ENCODE measurements around the gene RASSF4.

Gene RASSF4

GRCh38 chr10:44947371-44948152, 12.0 kb upstream of the RASSF4 start (continued):
- TF ChIP-seq ZNF148 (tag by site-specific recombination; IDR thresholded peaks at IDR 0.05; ENCODE audit: borderline replicate concordance) (no peak), ZBTB11 (tag by site-specific recombination; conservative IDR thresholded peaks at IDR 0.05; ENCODE audit: low read depth) (no peak), ZNF488 (tag by site-specific recombination; IDR thresholded peaks at IDR 0.05) (no peak), GLI2 (tag by site-specific recombination; IDR thresholded peaks at IDR 0.05; ENCODE audit: borderline replicate concordance, low read depth) (no peak), SP3 (tag by site-specific recombination; IDR thresholded peaks at IDR 0.05) (no peak), ZEB2 (tag by site-specific recombination; IDR thresholded peaks at IDR 0.05) (no peak)

GRCh38 chr10:44948642-44949041, 11.0 kb upstream of the RASSF4 start:
- ChIA-PET CTCF (interaction anchor here (0.6 to 1.9 kb wide), 3 partner anchors 16 to 59 kb away, joined by 3 to 5 read pairs (median 4); no protein-coding TSS in a partner anchor), POLR2A (no interaction called here)
- Histone ChIP-seq H3K9me3 (ENCODE audit: control insufficient read depth, insufficient read depth, low read depth, low read length) (no peaks in the 10 kb centered on the region), H3K4me1 (ENCODE audit: control insufficient read depth, insufficient read depth, low read length) (peaks cover 3% of the 10 kb centered on the region), H3K36me3 (ENCODE audit: control insufficient read depth in 2 of 2, insufficient read depth in 1 of 2, low read length in 2 of 2) (no peaks in the 10 kb centered on the region), H3K27ac (ENCODE audit: extremely low read depth, low read depth, low read length) (no peak overlapping the region), H3K4me3 (ENCODE audit: low read depth, low read length) (no peak overlapping the region)
- TF ChIP-seq ZFP69B (tag by site-specific recombination; IDR thresholded peaks at IDR 0.05) (no peak), ZSCAN4 (tag by site-specific recombination; IDR thresholded peaks at IDR 0.05) (no peak), ZNF639 (tag by site-specific recombination; IDR thresholded peaks at IDR 0.05) (no peak), ZNF398 (tag by site-specific recombination; IDR thresholded peaks at IDR 0.05) (no peak), ZNF549 (tag by site-specific recombination; IDR thresholded peaks at IDR 0.05) (no peak), REST (tag by site-specific recombination; IDR thresholded peaks at IDR 0.05) (no peak), AEBP2 (tag by site-specific recombination; IDR thresholded peaks at IDR 0.05; ENCODE audit: borderline replicate concordance) (no peak), HOXD13 (CRISPR knock-in tag; IDR thresholded peaks at IDR 0.05; ENCODE audit: borderline replicate concordance) (no peak), ZNF521 (tag by site-specific recombination; IDR thresholded peaks at IDR 0.05) (no peak), GLI2 (tag by site-specific recombination; IDR thresholded peaks at IDR 0.05; ENCODE audit: borderline replicate concordance, low read depth) (no peak), ZNF157 (tag by site-specific recombination; IDR thresholded peaks at IDR 0.05) (no peak), ZSCAN30 (tag by site-specific recombination; IDR thresholded peaks at IDR 0.05) (no peak)
